Ishikawa (cell line): Measurements from ENCODE around the gene PTPN7.

Experiments
- CEBPB ChIP-seq: IDR thresholded peaks from 2 replicates; pipeline ENCODE4 v1.6.1; 2012
- CREB1 ChIP-seq: IDR thresholded peaks from 2 replicates; pipeline ENCODE4 v1.6.1; 2012; ENCODE audit warnings: low read depth
- EGR1 ChIP-seq: IDR thresholded peaks from 2 replicates; pipeline ENCODE4 v1.6.1; 2012
- EP300 ChIP-seq: IDR thresholded peaks from 2 replicates; pipeline ENCODE4 v1.6.1; 2012; ENCODE audit warnings: borderline replicate concordance
- FOXM1 ChIP-seq: IDR thresholded peaks from 2 replicates; pipeline ENCODE4 v1.6.1; 2012; ENCODE audit warnings: low read depth, borderline replicate concordance
- NFIC ChIP-seq: IDR thresholded peaks from 2 replicates; pipeline ENCODE4 v1.6.1; 2012
- RAD21 ChIP-seq: IDR thresholded peaks from 2 replicates; pipeline ENCODE4 v1.6.1; 2012; ENCODE audit warnings: low read depth
- REST ChIP-seq: IDR thresholded peaks from 2 replicates; pipeline ENCODE4 v1.6.1; 2012; ENCODE audit warnings: low read depth, mild to moderate bottlenecking
- TAF1 ChIP-seq: IDR thresholded peaks from 2 replicates; pipeline ENCODE4 v1.6.1; 2012; ENCODE audit warnings: low read depth, mild to moderate bottlenecking
- TCF12 ChIP-seq: IDR thresholded peaks from 2 replicates; pipeline ENCODE4 v1.6.1; 2012; ENCODE audit warnings: low read depth
- TEAD4 ChIP-seq: IDR thresholded peaks from 2 replicates; pipeline ENCODE4 v1.6.1; 2012
- USF1 ChIP-seq: IDR thresholded peaks from 2 replicates; pipeline ENCODE4 v1.6.1; 2012
- YY1 ChIP-seq: IDR thresholded peaks from 2 replicates; pipeline ENCODE4 v1.6.1; 2012; ENCODE audit warnings: low read depth
- ZBTB7A ChIP-seq: IDR thresholded peaks from 2 replicates; pipeline ENCODE4 v1.6.1; 2012; ENCODE audit warnings: low read depth
- TF ChIP-seq, protein P1 (sequence below): IDR thresholded peaks from 2 replicates; pipeline ENCODE4 v1.6.1; 2012

PTPN7 gene

GRCh38 chr1:202130816-202131522 is 29.4 kb downstream of the PTPN7 start:
- TF ChIP-seq CEBPB = no peak
- TF ChIP-seq NFIC = no peak
- TF ChIP-seq EGR1 = no peak
- TF ChIP-seq RAD21 = no peak
- no peak for TF ChIP-seq EP300
- TF ChIP-seq USF1 = no peak
- no peak for TF ChIP-seq REST
- no peak for TF ChIP-seq YY1
- TF ChIP-seq, protein P1, sequence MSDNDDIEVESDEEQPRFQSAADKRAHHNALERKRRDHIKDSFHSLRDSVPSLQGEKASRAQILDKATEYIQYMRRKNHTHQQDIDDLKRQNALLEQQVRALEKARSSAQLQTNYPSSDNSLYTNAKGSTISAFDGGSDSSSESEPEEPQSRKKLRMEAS = no peak
- TF ChIP-seq TAF1 = no peak
- TF ChIP-seq FOXM1 = no peak
- no peak for TF ChIP-seq ZBTB7A

DNA sequence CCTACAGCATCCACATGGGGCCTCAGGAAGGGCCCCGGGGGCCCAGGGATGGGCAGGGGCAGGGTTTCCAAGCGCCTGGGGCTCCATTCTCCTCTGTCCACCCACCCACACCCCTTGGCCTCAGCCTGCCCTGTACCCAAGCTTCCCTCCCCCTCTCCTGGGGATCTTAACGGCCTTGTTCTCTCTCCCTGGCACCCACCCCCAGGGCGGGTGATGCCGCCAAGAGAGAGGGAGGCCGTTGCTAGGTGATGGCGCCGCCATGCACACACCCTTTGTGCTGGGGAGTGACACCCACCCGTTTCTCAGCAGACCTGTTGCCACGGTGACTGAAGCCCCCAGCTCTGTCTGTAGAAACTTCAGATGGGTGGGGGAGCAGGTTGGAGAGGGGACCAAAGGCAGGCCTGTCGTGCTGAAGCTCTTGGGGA is 30.1 kb downstream of the PTPN7 start:
- TF ChIP-seq, protein P1 = no peak
- no peak for TF ChIP-seq EGR1
- TF ChIP-seq USF1 = no peak
- TF ChIP-seq NFIC = no peak

DNA sequence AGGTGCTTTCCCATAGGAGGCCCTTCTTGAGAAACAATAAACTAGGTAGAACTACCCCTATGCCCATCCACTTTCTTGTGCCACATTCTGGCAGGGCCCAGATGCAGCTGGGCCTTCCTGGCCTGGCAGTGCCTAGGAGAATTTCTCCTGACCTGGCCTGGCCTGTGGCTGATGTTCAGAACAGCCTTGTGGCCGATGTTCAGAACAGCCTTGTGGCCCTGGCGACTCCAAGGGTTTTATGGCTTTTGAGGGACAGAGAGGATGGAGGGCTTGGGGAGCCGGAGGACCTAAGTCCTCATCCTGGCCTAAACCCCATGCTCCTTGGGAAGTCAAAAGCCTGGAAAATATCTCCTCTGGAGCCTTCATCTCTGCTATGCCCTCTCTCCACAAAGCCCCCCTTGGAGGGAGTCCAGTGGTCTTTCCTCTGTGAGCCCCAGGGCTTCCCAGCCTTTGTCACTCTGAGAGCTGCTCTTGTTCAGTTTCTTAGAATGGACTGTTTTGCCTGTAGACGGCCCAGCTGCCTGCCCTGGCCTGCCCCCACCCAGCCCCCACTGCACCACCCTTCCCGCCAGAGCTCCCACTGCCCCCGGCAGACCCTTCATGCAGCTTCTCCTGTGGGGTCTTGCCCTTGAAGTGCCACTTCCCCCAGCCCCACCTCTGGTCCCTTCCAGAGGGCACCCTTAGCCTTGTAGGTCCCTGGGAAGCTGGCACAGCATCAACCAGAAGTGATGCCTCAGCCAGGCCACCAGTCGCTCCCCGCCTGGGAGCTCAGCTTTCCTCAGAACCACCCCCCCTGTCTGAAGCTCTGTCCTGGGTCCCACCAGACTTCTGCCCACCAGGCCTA is 30.7 kb downstream of the PTPN7 start:
- no peak for TF ChIP-seq USF1
- no peak for TF ChIP-seq CEBPB
- TF ChIP-seq TCF12 = no peak
- TF ChIP-seq ZBTB7A = no peak
- TF ChIP-seq TAF1 = no peak
- no peak for TF ChIP-seq EP300
- TF ChIP-seq, protein P1 = no peak
- no peak for TF ChIP-seq YY1
- TF ChIP-seq RAD21 = no peak
- TF ChIP-seq EGR1 = no peak
- TF ChIP-seq CREB1 = no peak
- TF ChIP-seq TEAD4 = no peak
- no peak for TF ChIP-seq FOXM1
- no peak for TF ChIP-seq NFIC
- no peak for TF ChIP-seq REST

- TF ChIP-seq TAF1 (no peak), FOXM1 (no peak), EP300 (no peak), USF1 (no peak), CREB1 (no peak), REST (no peak), TEAD4 (no peak), CEBPB (no peak), YY1 (no peak), EGR1 (no peak), RAD21 (no peak), ZBTB7A (no peak)
- TF ChIP-seq, protein P1 = no peak
Measured at GRCh38 chr1:202127836-202128622, 32.4 kb downstream of the PTPN7 start.
